Activated CD4-positive, alpha-beta T cell treated with anti-CD3 and anti-CD28 coated beads, Interleukin-2, amount 50 U/mL, for 24 hours (primary cell): ENCODE data around the gene TMEM131L.
"Not testable (repeated sequence)": the region's sequence is repeated elsewhere in the genome, so short reads cannot be mapped to it uniquely, and the experiment has no call there.

Source experiments
- DNase-seq, 2 donors: peaks; one replicate each; pipeline ENCODE4 v3.0.0-alpha.2; 2020; ENCODE audit warnings: low read depth in 1 of 2, low spot score in 1 of 2

The TMEM131L gene

GRCh38 chr4:153448003-153448731, 18.0 kb upstream of the TMEM131L start:
- DNase-seq = no peak

- no peak for DNase-seq
Observed at GRCh38 chr4:153449338-153449737, 16.8 kb upstream of the TMEM131L start.

- no peak for DNase-seq
Observed at GRCh38 chr4:153450544-153450917, 15.6 kb upstream of the TMEM131L start.

GRCh38 chr4:153451145-153451544, 15.0 kb upstream of the TMEM131L start:
- DNase-seq = not testable (repeated sequence)

GRCh38 chr4:153451911-153452657, 14.1 kb upstream of the TMEM131L start:
- no peak for DNase-seq

GRCh38 chr4:153452658-153453378, 13.3 kb upstream of the TMEM131L start:
- no peak for DNase-seq

GRCh38 chr4:153453402-153453801, 12.8 kb upstream of the TMEM131L start:
- DNase-seq = no peak

GRCh38 chr4:153458969-153459368, 7.2 kb upstream of the TMEM131L start:
- DNase-seq = no peak

- DNase-seq = not testable (repeated sequence)
Observed at GRCh38 chr4:153461549-153461948, 4.6 kb upstream of the TMEM131L start.

GRCh38 chr4:153464068-153464467, 2.1 kb upstream of the TMEM131L start:
- DNase-seq = no peak

- no peak for DNase-seq
Observed at GRCh38 chr4:153465140-153465539, 1.0 kb upstream of the TMEM131L start.

- DNase-seq = peak; percentile 27
Observed at GRCh38 chr4:153465615-153466080, 512 bp upstream of the TMEM131L start.

GRCh38 chr4:153466949-153467896, 1.1 kb downstream of the TMEM131L start:
- peak; percentile 21 to 23 for DNase-seq

GRCh38 chr4:153467897-153468262, 1.7 kb downstream of the TMEM131L start:
- no peak for DNase-seq

GRCh38 chr4:153468587-153468986, 2.4 kb downstream of the TMEM131L start:
- no peak for DNase-seq

GRCh38 chr4:153469031-153469430, 2.9 kb downstream of the TMEM131L start:
- no peak for DNase-seq

GRCh38 chr4:153471071-153471697, 5.0 kb downstream of the TMEM131L start:
- DNase-seq = not testable (repeated sequence)

- no peak for DNase-seq
Observed at GRCh38 chr4:153471698-153472093, 5.5 kb downstream of the TMEM131L start.

- DNase-seq = no peak
Observed at GRCh38 chr4:153472122-153473037, 6.2 kb downstream of the TMEM131L start.
